ENCODE data around the gene VDAC1. TPM values are rescaled to one million over a fixed set of nuclear protein-coding genes. Genes with fewer than 3 reads are reported as not detected.

The VDAC1 gene
- total RNA-seq, 4 donors from 2014 or later = 113 to 125 (median 118) TPM

- Histone ChIP-seq H3K4me3 (no peak overlapping the region), H3K9me3 (no peaks in the 10 kb centered on the region), H3K27me3 (no peaks in the 10 kb centered on the region), H3K36me3 (peaks cover 10 to 20% (median 17%) of the 10 kb centered on the region in 4 donors), H3K27ac (replicated peaks in 1 of 4) (no peak overlapping the region), H3K4me1 (peaks cover 14 to 40% (median 33%) of the 10 kb centered on the region in 4 donors)
- intact Hi-C loops (cut with DNase I) = no loop called here
- TF ChIP-seq CTCF (IDR thresholded peaks at IDR 0.05) (no peak), POLR2AphosphoS5 (IDR thresholded peaks at IDR 0.05) (no peak), EP300 (IDR thresholded peaks at IDR 0.05) (no peak), POLR2A (IDR thresholded peaks at IDR 0.05; ENCODE audit: low read depth) (no peak)
- WGBS = 46% methylated on average over 2 of the region's 2 CpGs
- no peak for DNase-seq (ENCODE audit: extremely low spot score)
Observed at GRCh38 chr5:133962801-133963476, 41.8 kb downstream of the VDAC1 start.

DNA sequence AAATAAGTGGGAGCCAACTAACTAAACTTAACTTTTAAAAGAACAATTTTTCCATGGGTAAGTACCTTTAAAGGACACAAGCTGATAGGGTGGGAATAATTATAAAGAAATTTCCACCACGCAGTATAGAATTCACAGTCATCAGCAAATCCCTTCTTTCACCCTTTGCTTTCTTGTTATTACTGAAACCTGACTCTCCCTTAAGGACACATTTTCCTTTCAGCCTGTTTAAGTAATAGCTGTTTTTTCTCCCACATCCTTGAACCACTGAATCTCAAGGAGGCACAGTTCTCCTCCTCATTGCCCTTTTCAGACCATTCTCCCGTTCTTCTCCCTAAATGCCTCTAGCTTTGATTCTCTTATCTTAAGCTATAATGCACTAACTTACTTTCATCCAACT, 42.6 kb downstream of the VDAC1 start:
- H3K27ac ChIP-seq (replicated peaks in 1 of 4) = no peak overlapping the region
- peaks cover 10 to 28% (median 24%) of the 10 kb centered on the region in 4 donors for H3K36me3 ChIP-seq
- no peaks in the 10 kb centered on the region for H3K9me3 ChIP-seq
- no peak overlapping the region for H3K4me3 ChIP-seq
- 92% methylated on average over 2 of the region's 2 CpGs for WGBS
- H3K27me3 ChIP-seq = no peaks in the 10 kb centered on the region
- TF ChIP-seq POLR2A (IDR thresholded peaks at IDR 0.05; ENCODE audit: low read depth) = no peak
- TF ChIP-seq EP300 (IDR thresholded peaks at IDR 0.05) = no peak
- no peak for TF ChIP-seq CTCF (IDR thresholded peaks at IDR 0.05)
- no peak for TF ChIP-seq POLR2AphosphoS5 (IDR thresholded peaks at IDR 0.05)
- H3K4me1 ChIP-seq = peaks cover 9 to 32% (median 25%) of the 10 kb centered on the region in 4 donors
- no peak for DNase-seq (ENCODE audit: extremely low spot score)
- intact Hi-C loops (cut with DNase I) = no loop called here

DNA sequence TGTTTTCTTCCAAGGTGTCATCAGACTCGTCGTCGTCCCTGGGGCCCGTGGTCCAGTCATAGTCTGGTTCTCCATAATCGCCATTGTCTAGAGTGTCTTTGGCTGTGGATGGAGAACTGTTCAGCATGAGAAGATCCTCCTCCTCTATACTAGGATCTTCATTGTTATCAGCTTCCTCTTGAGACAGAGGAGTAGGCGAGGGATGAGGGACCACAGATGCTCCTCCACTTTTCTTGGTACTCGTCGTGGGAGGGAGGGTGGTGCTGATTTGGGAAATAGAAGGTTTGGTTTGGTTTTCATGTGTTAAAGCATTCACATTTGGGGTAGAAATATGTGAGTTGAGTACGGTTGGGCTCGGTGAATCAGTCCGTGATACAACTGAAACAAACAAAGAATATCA, 45.1 kb downstream of the VDAC1 start:
- WGBS = 89% methylated on average over 11 of the region's 11 CpGs
- intact Hi-C loops (cut with DNase I) = no loop called here
- Histone ChIP-seq H3K4me1 (peaks cover 2 to 15% (median 11%) of the 10 kb centered on the region in 4 donors), H3K27ac (replicated peaks in 1 of 4) (no peak overlapping the region), H3K4me3 (no peak overlapping the region), H3K27me3 (no peaks in the 10 kb centered on the region), H3K36me3 (peaks cover 20 to 52% (median 44%) of the 10 kb centered on the region in 4 donors), H3K9me3 (no peaks in the 10 kb centered on the region)
- TF ChIP-seq POLR2AphosphoS5 (IDR thresholded peaks at IDR 0.05) = no peak
- TF ChIP-seq POLR2A (IDR thresholded peaks at IDR 0.05; ENCODE audit: low read depth) = no peak
- TF ChIP-seq CTCF (IDR thresholded peaks at IDR 0.05) = no peak
- TF ChIP-seq EP300 (IDR thresholded peaks at IDR 0.05) = no peak
- DNase-seq (ENCODE audit: extremely low spot score) = no peak

GRCh38 chr5:133957591-133957990, 47.2 kb downstream of the VDAC1 start:
- Histone ChIP-seq H3K27me3 (no peaks in the 10 kb centered on the region), H3K4me3 (no peak overlapping the region), H3K36me3 (peaks cover 20 to 53% (median 44%) of the 10 kb centered on the region in 4 donors), H3K9me3 (no peaks in the 10 kb centered on the region), H3K4me1 (peaks cover 12 to 19% (median 15%) of the 10 kb centered on the region in 4 donors), H3K27ac (replicated peaks in 1 of 4) (no peak overlapping the region)
- DNase-seq (ENCODE audit: extremely low spot score) = peak; percentile 7
- TF ChIP-seq CTCF (IDR thresholded peaks at IDR 0.05) = no peak
- TF ChIP-seq EP300 (IDR thresholded peaks at IDR 0.05) = no peak
- no peak for TF ChIP-seq POLR2A (IDR thresholded peaks at IDR 0.05; ENCODE audit: low read depth)
- no peak for TF ChIP-seq POLR2AphosphoS5 (IDR thresholded peaks at IDR 0.05)
- WGBS = 79% methylated on average over 1 of the region's 1 CpG
- intact Hi-C loops (cut with DNase I) = no loop called here
